Right cardiac atrium (tissue), 5 donors: ENCODE data around the gene DOCK10. TPM values are rescaled to one million over a fixed set of nuclear protein-coding genes. Genes with fewer than 3 reads are reported as not detected.

Experiments
- ATAC-seq, 2 donors: fragments of 200-7000 bp; cut with Tn5 transposase; one replicate each; pipeline versions ENCODE4 v1.8.0 to v1.9.1; 2020; ENCODE audit warnings: moderate library complexity in 2 of 2, mild to moderate bottlenecking in 1 of 2
- DNase-seq, 3 donors: peaks; one replicate each; pipeline ENCODE4 v3.0.0-alpha.2; 2020
- H3K27ac ChIP-seq: one replicate; pipeline ENCODE4 v1.5.1; 2013; ENCODE audit warnings: mild to moderate bottlenecking, low read length, control low read depth, moderate library complexity
- H3K27me3 ChIP-seq: one replicate; pipeline ENCODE4 v1.6.1; 2013; ENCODE audit not compliant: control insufficient read depth, insufficient read depth
- H3K4me1 ChIP-seq: one replicate; pipeline ENCODE4 v1.6.1; 2013; ENCODE audit warnings: low read length; ENCODE audit not compliant: control insufficient read depth, insufficient read depth
- H3K4me3 ChIP-seq: one replicate; pipeline ENCODE4 v1.5.1; 2013; ENCODE audit warnings: low read length, control low read depth
- H3K9me3 ChIP-seq: one replicate; pipeline ENCODE4 v1.6.1; 2013; ENCODE audit warnings: low read length; ENCODE audit not compliant: control insufficient read depth
- WGBS: extraction: QIAGEN DNeasy Blood & Tissue Kit; methylation state at CpG from one replicate; pipeline ENCODE4 v1.1.7; 2013; 5-methylcytosine and 5-hydroxymethylcytosine counted together
- intact Hi-C, 4 donors: fragments of 100-400 bp; cut with DNase I; formaldehyde crosslinking; loops; one replicate each; pipeline versions ENCODE4 v1.11.0 to v1.14.0; 2022 to 2023
- polyA plus RNA-seq: library from polyadenylated mRNA; stranded (reverse); fragments of 200-250 nt; gene quantifications from one replicate; pipeline ENCODE4 v1.2.3, GENCODE V29; 2013
- total RNA-seq, 4 donors: library from RNA; stranded (reverse); fragmentation: NEBNext Ultra II Directional; extraction: Animal tissue kit (Norgen Biotek cat#: 25700); gene quantifications; one replicate each; pipeline ENCODE4 v1.2.1, GENCODE V29; 2021
- donor health status: healthy with polysubstance abuse.
- donor health status: DM: no; HTN: yes; CAD: no.
- donor health status: DM: no; HTN: no; CAD: no.
- donor health status: DM: no; HTN: yes; CAD: no; lungs with severe emphysema.
- donor health status: DM: yes; HTN: yes; CAD: no.

The DOCK10 gene
- total and polyA plus RNA-seq, 5 donors = 0.86 to 6.9 (median 4.8) TPM

GRCh38 chr2:224871813-224872212, 170.5 kb downstream of the DOCK10 start:
- ATAC-seq = peak in 1 of 2 donors; percentile 57
- WGBS = 30% methylated on average over 1 of the region's 1 CpG
- Histone ChIP-seq H3K9me3 (no peaks in the 10 kb centered on the region), H3K27me3 (no peaks in the 10 kb centered on the region), H3K4me3 (no peak overlapping the region), H3K4me1 (peaks cover 3% of the 10 kb centered on the region), H3K27ac (no peak overlapping the region)
- DNase-seq = no peak
- intact Hi-C loops = no loop called here

GRCh38 chr2:224870341-224870740, 171.9 kb downstream of the DOCK10 start:
- Histone ChIP-seq H3K27me3 (no peaks in the 10 kb centered on the region), H3K9me3 (no peaks in the 10 kb centered on the region), H3K4me1 (no peaks in the 10 kb centered on the region), H3K4me3 (no peak overlapping the region), H3K27ac (no peak overlapping the region)
- ATAC-seq (no peak), DNase-seq (no peak)
- intact Hi-C loops = no loop called here

- DNase-seq (no peak), ATAC-seq (peak in 1 of 2 donors; percentile 59)
- 49% methylated on average over 3 of the region's 3 CpGs for WGBS
- Histone ChIP-seq H3K9me3 (no peaks in the 10 kb centered on the region), H3K27me3 (no peaks in the 10 kb centered on the region), H3K4me3 (no peak overlapping the region), H3K4me1 (no peaks in the 10 kb centered on the region), H3K27ac (no peak overlapping the region)
- intact Hi-C loops = no loop called here
Measured at GRCh38 chr2:224869601-224870233, 172.6 kb downstream of the DOCK10 start.

DNA sequence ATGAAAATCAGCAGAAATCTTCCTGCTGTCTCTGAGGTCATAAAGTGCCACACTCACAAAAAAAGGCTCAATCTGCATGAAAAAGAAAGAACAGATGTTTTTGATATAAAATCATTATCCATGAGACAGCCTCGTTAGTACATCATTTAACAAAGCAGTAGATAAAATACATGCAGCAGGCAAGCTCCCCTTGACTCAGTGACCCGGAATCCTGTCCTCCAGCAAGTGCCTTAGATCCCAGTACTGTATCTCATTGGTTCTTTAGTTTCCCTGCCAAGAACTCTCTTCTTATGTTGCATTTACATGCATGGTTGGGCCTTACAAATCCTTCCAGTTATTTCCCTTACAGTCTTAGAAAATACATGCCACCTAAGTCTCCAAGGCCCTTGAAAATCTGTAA, 177.3 kb downstream of the DOCK10 start:
- WGBS = 69% methylated on average over 2 of the region's 2 CpGs
- ATAC-seq (no peak), DNase-seq (no peak)
- intact Hi-C loops = no loop called here
- no peaks in the 10 kb centered on the region for H3K4me1 ChIP-seq
- no peaks in the 10 kb centered on the region for H3K9me3 ChIP-seq
- H3K27ac ChIP-seq = no peak overlapping the region
- no peaks in the 10 kb centered on the region for H3K27me3 ChIP-seq
- H3K4me3 ChIP-seq = no peak overlapping the region

DNA sequence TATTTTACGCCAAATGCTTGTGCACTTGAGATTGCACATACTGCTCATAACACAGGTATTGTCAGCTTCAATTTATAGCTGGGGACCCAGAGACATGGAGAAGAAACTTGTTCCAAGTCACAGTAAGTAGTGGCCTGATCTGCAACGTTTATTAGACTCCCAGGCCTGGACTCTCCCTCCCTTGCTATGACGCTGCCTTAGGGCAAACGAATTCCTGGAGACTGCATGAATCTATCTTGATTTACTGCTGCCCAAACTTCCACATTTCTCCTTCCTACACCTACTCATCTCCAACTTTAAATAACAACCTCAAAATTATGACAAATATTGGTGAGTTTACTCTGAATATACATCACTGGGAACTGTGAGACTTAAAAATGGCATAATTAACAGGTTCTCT, 181.0 kb downstream of the DOCK10 start:
- H3K9me3 ChIP-seq = no peaks in the 10 kb centered on the region
- no peaks in the 10 kb centered on the region for H3K27me3 ChIP-seq
- ATAC-seq (no peak), DNase-seq (no peak)
- H3K27ac ChIP-seq = no peak overlapping the region
- H3K4me1 ChIP-seq = no peaks in the 10 kb centered on the region
- 80% methylated on average over 4 of the region's 4 CpGs for WGBS
- intact Hi-C loops = no loop called here
- H3K4me3 ChIP-seq = no peak overlapping the region

- ATAC-seq (no peak), DNase-seq (no peak)
- Histone ChIP-seq H3K27me3 (no peaks in the 10 kb centered on the region), H3K9me3 (no peaks in the 10 kb centered on the region), H3K4me1 (no peaks in the 10 kb centered on the region), H3K27ac (no peak overlapping the region), H3K4me3 (no peak overlapping the region)
- intact Hi-C loops = no loop called here
Measured at GRCh38 chr2:224860786-224861185, 181.5 kb downstream of the DOCK10 start.

DNA sequence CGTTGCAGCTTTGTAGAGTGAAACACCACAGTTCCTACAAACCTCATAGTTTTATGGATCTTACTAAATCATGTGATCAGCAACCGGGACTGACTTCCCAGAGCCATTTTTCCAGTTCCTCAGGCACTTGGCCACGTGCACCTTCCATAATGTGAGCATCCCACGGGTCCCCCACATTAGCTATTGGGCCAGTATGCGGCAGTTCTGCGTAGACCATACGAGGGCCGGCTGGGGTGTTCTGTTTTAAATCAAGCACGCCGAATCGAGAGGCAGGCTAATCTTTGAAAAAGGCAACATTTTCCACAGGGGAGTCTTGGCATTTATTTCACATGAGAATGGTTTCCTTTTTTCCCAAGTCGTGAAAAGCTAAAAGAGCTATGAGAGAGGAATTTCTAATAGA, 190.5 kb downstream of the DOCK10 start:
- H3K9me3 ChIP-seq = no peaks in the 10 kb centered on the region
- 83% methylated on average over 12 of the region's 12 CpGs for WGBS
- no peak overlapping the region for H3K4me3 ChIP-seq
- intact Hi-C loops = no loop called here
- H3K27me3 ChIP-seq = no peaks in the 10 kb centered on the region
- no peak overlapping the region for H3K27ac ChIP-seq
- no peak for DNase-seq
- no peak for ATAC-seq
- no peaks in the 10 kb centered on the region for H3K4me1 ChIP-seq

GRCh38 chr2:224850081-224850480, 192.2 kb downstream of the DOCK10 start:
- intact Hi-C loops = no loop called here
- H3K4me1 ChIP-seq = no peaks in the 10 kb centered on the region
- no peaks in the 10 kb centered on the region for H3K9me3 ChIP-seq
- no peak overlapping the region for H3K27ac ChIP-seq
- no peaks in the 10 kb centered on the region for H3K27me3 ChIP-seq
- no peak overlapping the region for H3K4me3 ChIP-seq
- ATAC-seq = no peak
- 96% methylated on average over 1 of the region's 1 CpG for WGBS
- DNase-seq = no peak

GRCh38 chr2:224849264-224849663, 193.0 kb downstream of the DOCK10 start:
- no peaks in the 10 kb centered on the region for H3K27me3 ChIP-seq
- 78% methylated on average over 6 of the region's 6 CpGs for WGBS

GRCh38 chr2:224847961-224848850, 194.1 kb downstream of the DOCK10 start:
- intact Hi-C loops = no loop called here
- H3K27me3 ChIP-seq = no peaks in the 10 kb centered on the region
- WGBS = 47% methylated on average over 7 of the region's 7 CpGs
- H3K9me3 ChIP-seq = no peaks in the 10 kb centered on the region
- peak; percentile 51 to 67 (median 55) for DNase-seq
- H3K27ac ChIP-seq = no peak overlapping the region
- no peak overlapping the region for H3K4me3 ChIP-seq
- ATAC-seq = peak in 1 of 2 donors; percentile 57
- no peaks in the 10 kb centered on the region for H3K4me1 ChIP-seq

More at GRCh38 chr2:224849264-224849663, 193.0 kb downstream of the DOCK10 start:
- intact Hi-C loops = no loop called here
- H3K27ac ChIP-seq = no peak overlapping the region
- no peaks in the 10 kb centered on the region for H3K4me1 ChIP-seq
- H3K9me3 ChIP-seq = no peaks in the 10 kb centered on the region
- H3K4me3 ChIP-seq = no peak overlapping the region
- ATAC-seq (no peak), DNase-seq (no peak)

- Histone ChIP-seq H3K9me3 (no peaks in the 10 kb centered on the region), H3K4me1 (no peaks in the 10 kb centered on the region), H3K27me3 (no peaks in the 10 kb centered on the region), H3K4me3 (no peak overlapping the region), H3K27ac (no peak overlapping the region)
- intact Hi-C loops = no loop called here
- ATAC-seq (no peak), DNase-seq (no peak)
- WGBS = 78% methylated on average over 2 of the region's 2 CpGs
Measured at GRCh38 chr2:224847381-224847780, 194.9 kb downstream of the DOCK10 start.
